PFSK-1 (cell line): ENCODE measurements around the gene CAMTA1.

ENCODE experiments used
- FOXP2 ChIP-seq: optimal IDR thresholded peaks from 2 replicates; pipeline ENCODE3; 2011; ENCODE audit warnings: borderline replicate concordance, control low read depth, inconsistent platforms; ENCODE audit not compliant: insufficient read depth; ENCODE audit errors: extremely low read length, extremely low read depth
- POLR2AphosphoS5 ChIP-seq: IDR thresholded peaks from 2 replicates; pipeline ENCODE4 v1.6.1; 2012; ENCODE audit warnings: low read depth, mild to moderate bottlenecking, control low read depth, low read length, moderate library complexity
- SIN3A ChIP-seq: IDR thresholded peaks from 2 replicates; pipeline ENCODE4 v1.6.1; 2012; ENCODE audit warnings: mild to moderate bottlenecking, low read length, moderate library complexity, borderline replicate concordance; ENCODE audit not compliant: insufficient read depth
- TAF1 ChIP-seq: IDR thresholded peaks from 2 replicates; pipeline ENCODE4 v1.6.1; 2012; ENCODE audit warnings: low read length, control low read depth, borderline replicate concordance; ENCODE audit not compliant: insufficient read depth
- TF ChIP-seq, protein P1 (sequence below), 2 experiments: IDR thresholded peaks; 2 replicates each; pipeline versions ENCODE4 v1.6.1 to v1.8.0; 2011 to 2012; ENCODE audit warnings: low read depth in 2 of 2, low read length in 2 of 2, control low read depth in 1 of 2, inconsistent platforms in 1 of 2, mild to moderate bottlenecking in 1 of 2, moderate library complexity in 1 of 2; ENCODE audit not compliant: insufficient read depth in 1 of 2

The CAMTA1 gene

DNA sequence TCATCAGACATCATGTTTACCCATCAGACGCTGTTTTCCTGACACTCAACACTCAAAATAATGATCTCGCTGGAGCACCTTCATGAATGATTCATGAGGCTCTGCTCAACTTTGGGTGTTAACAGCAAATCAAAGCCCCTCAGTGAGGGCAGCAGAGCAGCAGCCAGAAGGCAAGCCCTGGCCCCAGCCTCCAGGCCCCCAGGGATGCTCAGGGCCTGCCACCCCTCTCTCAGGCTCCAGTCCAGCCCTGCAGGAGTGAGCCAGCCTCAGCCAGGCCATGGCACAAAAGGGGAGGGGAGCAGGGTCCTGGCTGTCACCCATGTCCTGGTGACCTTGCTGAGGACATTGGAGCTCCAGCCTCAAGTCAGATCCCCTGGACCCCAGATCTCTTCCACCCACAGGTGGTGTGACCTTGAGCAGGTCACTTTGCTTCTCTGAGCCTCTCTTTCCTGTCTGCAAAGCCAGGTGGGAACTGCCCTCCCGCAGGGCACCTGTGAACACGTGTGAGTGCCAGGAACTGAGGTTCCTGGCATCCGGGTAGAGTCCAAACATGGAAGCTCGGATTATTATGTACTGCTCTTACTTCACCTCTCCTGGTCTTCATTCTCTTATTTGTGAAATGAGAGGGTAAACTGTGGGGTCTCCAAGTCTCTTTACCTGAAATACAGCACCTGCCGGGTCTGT lies 824.2 kb downstream of the CAMTA1 start:
- no peak for TF ChIP-seq TAF1
- no peak for TF ChIP-seq FOXP2
- TF ChIP-seq SIN3A: no peak
- no peak for TF ChIP-seq POLR2AphosphoS5
- TF ChIP-seq, protein P1, sequence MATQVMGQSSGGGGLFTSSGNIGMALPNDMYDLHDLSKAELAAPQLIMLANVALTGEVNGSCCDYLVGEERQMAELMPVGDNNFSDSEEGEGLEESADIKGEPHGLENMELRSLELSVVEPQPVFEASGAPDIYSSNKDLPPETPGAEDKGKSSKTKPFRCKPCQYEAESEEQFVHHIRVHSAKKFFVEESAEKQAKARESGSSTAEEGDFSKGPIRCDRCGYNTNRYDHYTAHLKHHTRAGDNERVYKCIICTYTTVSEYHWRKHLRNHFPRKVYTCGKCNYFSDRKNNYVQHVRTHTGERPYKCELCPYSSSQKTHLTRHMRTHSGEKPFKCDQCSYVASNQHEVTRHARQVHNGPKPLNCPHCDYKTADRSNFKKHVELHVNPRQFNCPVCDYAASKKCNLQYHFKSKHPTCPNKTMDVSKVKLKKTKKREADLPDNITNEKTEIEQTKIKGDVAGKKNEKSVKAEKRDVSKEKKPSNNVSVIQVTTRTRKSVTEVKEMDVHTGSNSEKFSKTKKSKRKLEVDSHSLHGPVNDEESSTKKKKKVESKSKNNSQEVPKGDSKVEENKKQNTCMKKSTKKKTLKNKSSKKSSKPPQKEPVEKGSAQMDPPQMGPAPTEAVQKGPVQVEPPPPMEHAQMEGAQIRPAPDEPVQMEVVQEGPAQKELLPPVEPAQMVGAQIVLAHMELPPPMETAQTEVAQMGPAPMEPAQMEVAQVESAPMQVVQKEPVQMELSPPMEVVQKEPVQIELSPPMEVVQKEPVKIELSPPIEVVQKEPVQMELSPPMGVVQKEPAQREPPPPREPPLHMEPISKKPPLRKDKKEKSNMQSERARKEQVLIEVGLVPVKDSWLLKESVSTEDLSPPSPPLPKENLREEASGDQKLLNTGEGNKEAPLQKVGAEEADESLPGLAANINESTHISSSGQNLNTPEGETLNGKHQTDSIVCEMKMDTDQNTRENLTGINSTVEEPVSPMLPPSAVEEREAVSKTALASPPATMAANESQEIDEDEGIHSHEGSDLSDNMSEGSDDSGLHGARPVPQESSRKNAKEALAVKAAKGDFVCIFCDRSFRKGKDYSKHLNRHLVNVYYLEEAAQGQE (IDR thresholded peaks at IDR 0.05; ENCODE audit: insufficient read depth in 1 of 2, low read depth in 2 of 2, low read length in 2 of 2): no peak

DNA sequence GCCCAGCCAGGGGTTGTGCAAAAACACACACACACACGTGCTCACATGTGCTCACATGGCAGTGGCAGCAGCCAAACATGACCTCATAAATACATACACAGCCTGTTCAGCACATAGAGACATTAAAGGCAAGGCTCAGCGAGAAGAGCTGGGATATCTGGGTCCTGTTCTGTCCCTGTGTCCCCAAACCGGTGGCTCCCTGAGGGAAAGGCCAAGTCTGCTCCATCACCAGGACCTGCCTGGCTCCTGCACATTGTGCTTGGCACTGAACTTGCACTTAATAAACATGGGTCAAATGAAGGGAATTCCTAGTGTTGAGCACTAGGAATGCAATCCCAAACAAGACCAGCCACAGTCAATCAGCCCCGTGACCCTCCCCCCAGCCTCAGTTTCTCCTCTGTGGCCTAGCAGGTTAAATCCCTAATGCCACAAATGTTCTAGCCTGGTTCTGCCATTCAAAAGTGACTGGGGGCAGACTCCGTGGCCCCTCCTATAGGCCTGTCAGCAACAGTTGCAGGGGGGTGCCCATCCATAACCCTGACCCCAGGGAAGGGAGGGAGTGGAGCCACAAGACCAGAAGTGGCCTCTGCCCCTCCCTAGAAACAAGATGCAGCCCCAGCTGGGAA lies 825.0 kb downstream of the CAMTA1 start:
- TF ChIP-seq POLR2AphosphoS5: no peak
- no peak for TF ChIP-seq SIN3A
- TF ChIP-seq, protein P1 (IDR thresholded peaks at IDR 0.05; ENCODE audit: insufficient read depth in 1 of 2, low read depth in 2 of 2, low read length in 2 of 2): no peak
- TF ChIP-seq TAF1: no peak
- no peak for TF ChIP-seq FOXP2

DNA sequence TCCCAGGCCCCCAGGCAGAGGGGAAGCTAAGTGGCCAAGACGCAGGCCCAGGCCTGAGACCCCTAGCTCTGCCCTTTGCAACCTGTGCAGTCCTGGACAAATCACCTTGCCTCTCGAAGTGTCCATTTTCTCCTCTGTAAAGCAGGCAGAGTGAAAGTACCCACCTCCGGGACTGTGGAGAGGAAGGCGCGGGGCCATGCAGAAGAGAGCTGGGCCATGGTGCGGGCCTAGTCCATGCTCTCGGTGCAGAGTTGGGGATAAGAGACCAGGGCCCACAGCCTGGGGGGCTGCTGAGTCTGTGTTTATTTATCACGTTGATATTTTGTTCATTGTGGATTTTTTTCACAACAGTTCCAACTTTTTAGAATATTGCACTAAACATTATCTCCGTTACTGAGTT lies 825.7 kb downstream of the CAMTA1 start:
- no peak for TF ChIP-seq FOXP2
- TF ChIP-seq, protein P1 (IDR thresholded peaks at IDR 0.05; ENCODE audit: insufficient read depth in 1 of 2, low read depth in 2 of 2, low read length in 2 of 2): no peak
- TF ChIP-seq POLR2AphosphoS5: no peak
- TF ChIP-seq TAF1: no peak
- no peak for TF ChIP-seq SIN3A

DNA sequence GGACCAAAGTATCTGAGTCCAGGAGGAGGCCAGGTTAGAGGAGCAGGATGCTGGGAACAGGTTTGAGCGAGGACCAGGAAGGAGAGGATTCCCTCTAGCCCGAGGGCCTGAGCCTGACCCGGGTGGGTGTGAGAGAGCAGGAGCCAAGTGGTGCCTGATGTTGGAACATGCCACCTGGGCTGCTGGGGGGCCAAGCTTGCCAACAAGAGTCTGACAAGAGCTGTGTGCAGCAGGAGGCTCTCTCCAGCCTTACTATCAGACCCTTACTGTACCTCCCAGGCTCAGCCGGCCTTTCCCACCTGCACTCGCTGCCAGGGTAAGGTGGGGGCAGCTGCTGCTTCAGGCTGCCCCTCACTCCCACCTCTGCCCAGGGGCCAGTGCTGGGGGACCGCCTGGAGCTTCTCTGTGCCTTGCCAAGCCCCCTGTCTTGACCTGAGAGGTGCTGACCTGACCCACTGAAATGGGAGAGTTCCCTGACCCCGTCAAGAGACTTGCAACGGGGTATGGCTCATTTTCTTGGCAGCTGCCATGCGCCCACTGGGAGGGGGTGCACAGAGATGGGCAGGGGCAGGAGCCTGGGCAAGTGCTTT lies 826.3 kb downstream of the CAMTA1 start:
- TF ChIP-seq TAF1: no peak
- no peak for TF ChIP-seq POLR2AphosphoS5
- TF ChIP-seq, protein P1 (IDR thresholded peaks at IDR 0.05; ENCODE audit: insufficient read depth in 1 of 2, low read depth in 2 of 2, low read length in 2 of 2): no peak
- TF ChIP-seq SIN3A: no peak
- TF ChIP-seq FOXP2: no peak
